GM18909 (cell line): ENCODE results near the gene TAS2R20.

Experiments used
- ATAC-seq: cut with Tn5 transposase; IDR thresholded peaks from one replicate; pipeline ENCODE4 v1.9.1; 2021; ENCODE audit warnings: mild to moderate bottlenecking; ENCODE audit not compliant: unreplicated experiment, poor library complexity

The TAS2R20 gene

DNA sequence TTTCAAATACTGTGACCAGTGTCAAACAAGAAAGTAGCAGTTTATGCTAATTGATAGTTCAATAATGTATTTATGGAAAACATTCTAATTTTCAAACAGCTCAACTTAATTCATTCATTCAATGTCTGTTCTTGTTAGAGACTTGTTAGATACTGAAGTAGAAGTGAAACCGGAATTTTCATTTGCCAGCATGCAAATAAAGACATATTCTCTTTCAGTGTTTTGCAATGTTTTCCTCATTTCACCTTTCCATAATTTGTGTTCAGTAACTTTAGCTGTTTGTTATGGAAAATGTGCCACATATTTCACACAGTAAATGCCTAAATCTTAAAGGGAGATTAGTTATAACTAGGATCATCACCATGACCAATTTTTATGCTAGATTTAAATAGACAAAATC, 32.6 kb downstream of the TAS2R20 start:
- ATAC-seq = no peak

DNA sequence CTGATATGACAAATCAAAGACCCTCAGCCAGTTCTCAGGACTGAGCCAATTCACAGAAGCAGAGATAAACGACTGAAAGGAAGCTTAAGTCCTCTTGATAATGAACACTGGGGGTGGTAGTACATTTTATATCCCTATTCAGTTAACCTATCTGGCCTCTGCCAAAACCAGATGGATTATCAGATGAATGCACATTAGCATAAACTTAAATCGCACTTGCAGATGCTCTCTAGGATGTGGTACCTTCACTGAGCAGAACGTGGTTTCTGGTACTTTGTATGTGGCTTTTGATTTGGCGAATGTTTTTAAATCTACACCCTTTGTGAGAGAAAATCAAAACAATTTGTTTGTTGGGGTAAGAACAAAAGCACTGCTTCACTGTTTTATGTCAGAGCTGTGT, 37.9 kb downstream of the TAS2R20 start:
- ATAC-seq = no peak

DNA sequence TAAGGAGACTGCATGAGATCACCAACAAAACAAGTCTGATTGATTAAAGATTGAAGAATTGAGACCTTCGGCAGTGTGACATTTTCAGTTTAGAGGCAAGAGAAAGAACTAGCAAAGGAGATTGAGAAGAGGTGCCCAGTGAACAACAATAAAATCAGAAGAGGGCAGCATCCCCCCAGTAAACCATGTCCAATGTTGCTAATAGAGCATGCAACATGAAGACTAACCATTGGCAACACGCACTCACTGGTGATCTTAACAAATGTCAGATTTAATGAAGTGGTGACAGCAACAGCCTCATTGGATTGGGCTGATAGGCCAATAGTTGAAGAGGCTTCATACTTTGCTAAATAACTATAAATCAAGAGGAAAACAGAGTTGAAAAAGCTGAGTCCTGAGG, 38.3 kb downstream of the TAS2R20 start:
- ATAC-seq = no peak

DNA sequence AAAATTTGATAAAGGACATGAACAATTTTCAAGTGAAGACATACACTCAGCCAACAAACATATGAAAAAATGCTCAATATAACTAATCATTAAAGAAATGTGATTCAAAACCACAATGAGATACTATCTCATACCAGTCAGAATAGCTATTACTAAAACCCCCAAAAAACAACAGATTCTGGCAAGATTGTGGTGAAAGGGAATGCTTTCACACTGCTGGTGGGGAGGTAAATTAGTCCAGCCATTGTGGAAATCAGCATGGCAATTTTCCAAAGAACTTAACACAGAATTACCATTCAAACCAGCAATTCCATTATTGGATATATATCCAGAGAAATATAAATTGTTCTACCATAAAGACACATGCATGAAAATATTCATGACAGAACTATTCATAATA, 40.4 kb downstream of the TAS2R20 start:
- no peak for ATAC-seq

DNA sequence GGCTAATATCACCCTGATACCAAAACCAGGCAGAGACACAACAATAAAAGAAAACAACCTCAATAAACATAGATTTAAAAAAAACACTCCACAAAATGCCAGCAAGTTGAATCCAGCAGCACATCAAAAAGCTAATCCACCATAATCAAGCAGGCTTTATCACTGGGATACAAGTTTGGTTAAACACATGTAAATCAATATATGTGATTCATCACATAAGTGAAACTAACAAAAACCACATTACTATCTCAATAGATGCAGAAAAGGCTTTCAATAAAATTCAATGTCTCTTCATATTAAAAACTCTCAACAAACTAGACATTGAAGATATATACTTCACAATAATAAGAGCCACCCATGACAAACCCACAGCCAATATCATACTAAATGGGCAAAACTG, 42.0 kb downstream of the TAS2R20 start:
- no peak for ATAC-seq

DNA sequence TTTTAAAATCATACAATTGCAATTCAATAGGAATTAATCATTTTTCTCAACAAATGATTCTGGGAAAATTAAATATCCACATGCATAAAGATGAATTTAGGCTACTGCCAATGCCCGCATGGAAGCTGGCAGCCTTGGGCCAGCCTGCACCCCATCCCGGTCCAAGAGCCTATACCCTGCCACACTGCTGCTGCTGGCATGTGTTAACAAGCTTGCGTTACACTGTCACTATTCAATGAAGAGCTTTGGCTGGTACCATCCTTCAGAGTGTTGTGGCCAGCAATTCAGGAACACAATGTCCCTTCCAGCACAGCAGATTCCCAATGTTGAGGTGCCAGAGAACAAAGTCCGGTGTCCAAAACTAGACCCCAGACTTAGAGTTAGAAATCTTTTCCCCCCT, 45.5 kb downstream of the TAS2R20 start:
- ATAC-seq = no peak
